GM12865 (cell line): ENCODE data around the gene RUNX2.

Experiments
- DNase-seq: peaks from one replicate; pipeline ENCODE4 v3.0.0; 2010; ENCODE audit warnings: low read depth
- H3K4me3 ChIP-seq: 2 replicates; pipeline ENCODE4 v1.5.1; 2011; ENCODE audit warnings: mild to moderate bottlenecking, low read depth, low read length, control low read depth
- TF ChIP-seq, protein P1 (sequence below): IDR thresholded peaks from 2 replicates; pipeline ENCODE4 v1.5.1; 2011; ENCODE audit warnings: low read length, control low read depth, low read depth, inconsistent platforms; ENCODE audit not compliant: insufficient read depth; ENCODE audit errors: missing control alignments

Gene RUNX2

DNA sequence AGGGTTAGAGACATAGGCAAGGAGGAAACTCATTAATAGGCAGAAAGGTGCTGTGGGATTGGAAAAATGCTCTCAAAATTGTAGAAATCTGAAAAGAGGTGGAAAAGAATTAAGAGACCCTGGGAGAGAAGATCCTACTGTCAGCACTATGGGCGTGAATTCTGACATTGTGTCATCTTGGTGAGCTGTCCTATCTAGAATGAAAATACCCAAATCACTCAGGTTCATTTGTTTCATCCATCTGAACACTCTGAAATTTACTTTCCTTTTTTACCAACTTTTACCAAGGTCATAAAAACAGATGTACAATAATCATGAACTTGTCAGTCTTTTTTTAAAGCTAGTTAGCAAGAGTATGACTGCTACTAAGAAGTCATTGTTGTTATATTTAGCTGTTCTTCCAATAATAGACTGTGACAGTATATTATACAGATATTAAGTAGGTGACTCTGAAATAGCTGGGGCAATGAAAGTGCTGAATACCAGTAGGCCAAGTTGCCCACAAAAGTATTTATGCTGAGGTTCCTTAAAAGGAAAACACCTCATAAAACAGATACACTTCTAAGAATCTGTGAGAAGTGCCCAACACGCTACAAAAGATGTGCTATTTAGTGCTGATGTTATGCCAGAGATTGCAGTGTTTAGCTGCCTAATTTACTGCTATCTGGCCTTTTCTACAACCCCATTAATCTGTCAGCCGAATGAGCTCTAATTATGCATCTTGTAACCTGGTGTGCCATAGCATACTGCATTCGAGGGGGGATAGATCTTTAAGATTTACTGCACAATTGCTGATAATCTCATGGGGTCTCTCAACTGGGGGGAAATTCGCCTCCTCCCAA is 267.1 kb downstream of the RUNX2 start:
- no peak overlapping the region for H3K4me3 ChIP-seq
- DNase-seq: no peak
- TF ChIP-seq, protein P1, sequence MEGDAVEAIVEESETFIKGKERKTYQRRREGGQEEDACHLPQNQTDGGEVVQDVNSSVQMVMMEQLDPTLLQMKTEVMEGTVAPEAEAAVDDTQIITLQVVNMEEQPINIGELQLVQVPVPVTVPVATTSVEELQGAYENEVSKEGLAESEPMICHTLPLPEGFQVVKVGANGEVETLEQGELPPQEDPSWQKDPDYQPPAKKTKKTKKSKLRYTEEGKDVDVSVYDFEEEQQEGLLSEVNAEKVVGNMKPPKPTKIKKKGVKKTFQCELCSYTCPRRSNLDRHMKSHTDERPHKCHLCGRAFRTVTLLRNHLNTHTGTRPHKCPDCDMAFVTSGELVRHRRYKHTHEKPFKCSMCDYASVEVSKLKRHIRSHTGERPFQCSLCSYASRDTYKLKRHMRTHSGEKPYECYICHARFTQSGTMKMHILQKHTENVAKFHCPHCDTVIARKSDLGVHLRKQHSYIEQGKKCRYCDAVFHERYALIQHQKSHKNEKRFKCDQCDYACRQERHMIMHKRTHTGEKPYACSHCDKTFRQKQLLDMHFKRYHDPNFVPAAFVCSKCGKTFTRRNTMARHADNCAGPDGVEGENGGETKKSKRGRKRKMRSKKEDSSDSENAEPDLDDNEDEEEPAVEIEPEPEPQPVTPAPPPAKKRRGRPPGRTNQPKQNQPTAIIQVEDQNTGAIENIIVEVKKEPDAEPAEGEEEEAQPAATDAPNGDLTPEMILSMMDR: no peak

DNA sequence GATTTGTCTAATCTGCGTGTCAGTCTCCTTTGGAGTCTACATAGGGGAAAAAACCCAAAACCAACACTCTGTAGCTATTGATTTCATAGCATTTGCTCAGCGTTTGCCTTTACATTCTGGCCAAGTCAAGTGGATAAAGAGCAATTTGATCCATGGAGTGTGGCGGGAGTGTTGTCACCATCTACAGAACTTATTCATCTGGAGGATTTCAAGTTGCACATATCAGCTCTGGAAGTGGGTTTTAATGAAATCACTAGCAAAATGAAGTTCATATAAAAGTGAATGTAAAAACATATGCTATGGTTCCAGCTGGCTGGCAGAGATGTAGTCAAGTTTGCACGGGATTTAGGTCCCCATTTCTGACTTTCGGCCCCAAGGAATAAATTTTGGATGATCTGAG is 269.3 kb downstream of the RUNX2 start:
- no peak overlapping the region for H3K4me3 ChIP-seq
- DNase-seq: no peak
- TF ChIP-seq, protein P1: no peak

DNA sequence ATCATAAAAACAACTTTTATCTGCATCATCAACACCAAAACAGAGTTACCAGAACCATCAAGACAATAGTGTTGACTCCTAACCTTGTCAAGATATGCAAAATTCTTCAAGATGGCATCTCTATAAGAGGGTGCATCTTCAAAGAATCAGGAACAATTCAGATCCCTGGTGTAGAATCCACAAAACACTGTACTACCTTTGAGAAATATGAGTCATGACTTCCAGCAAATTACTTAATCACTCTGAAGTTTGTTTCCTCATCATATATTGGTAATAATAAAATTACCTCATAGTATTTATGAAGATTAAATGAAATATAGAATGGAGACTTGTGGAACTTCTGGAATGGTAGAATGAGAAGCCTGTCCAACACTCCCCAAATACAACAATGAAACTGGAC is 270.9 kb downstream of the RUNX2 start:
- no peak overlapping the region for H3K4me3 ChIP-seq
- no peak for DNase-seq
- TF ChIP-seq, protein P1: no peak

GRCh38 chr6:45605971-45606370 is 277.8 kb downstream of the RUNX2 start:
- DNase-seq: no peak
- H3K4me3 ChIP-seq: no peak overlapping the region
- TF ChIP-seq, protein P1: no peak

- no peak for DNase-seq
- TF ChIP-seq, protein P1: no peak
- H3K4me3 ChIP-seq: no peak overlapping the region
Measured at GRCh38 chr6:45606831-45607400, 278.8 kb downstream of the RUNX2 start.

DNA sequence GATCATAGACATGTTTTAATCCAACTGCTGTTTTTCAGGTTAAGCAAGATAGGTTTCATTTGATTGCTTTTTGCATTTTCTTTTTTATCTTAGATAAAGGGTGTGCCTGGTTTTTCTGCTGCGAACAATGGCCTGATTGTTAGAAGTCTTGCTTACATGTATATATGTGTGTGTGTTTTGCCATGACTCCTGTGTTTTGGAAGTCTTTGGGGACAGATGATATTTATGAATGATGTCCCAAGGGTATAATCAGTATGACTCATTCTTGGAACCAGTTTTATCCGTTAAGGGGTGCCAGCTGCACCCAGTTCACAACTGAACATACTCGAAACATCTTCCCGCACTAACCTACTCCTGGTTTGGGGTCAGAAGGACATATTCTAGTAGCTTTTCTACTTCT is 279.7 kb downstream of the RUNX2 start:
- DNase-seq: no peak
- TF ChIP-seq, protein P1: no peak
- H3K4me3 ChIP-seq: no peak overlapping the region
